WTC11 (cell line): ENCODE measurements around the gene RPS28. TPM values are rescaled to one million over a fixed set of nuclear protein-coding genes. Genes with fewer than 3 reads are reported as not detected.

Experiments used
- ATAC-seq: fragments of 200-7000 bp; cut with Tn5 transposase; 2 replicates; pipeline ENCODE4 v1.10.0; 2021; ENCODE audit warnings: mild to moderate bottlenecking, moderate library complexity
- CTCF ChIA-PET: fragments of 300-600 bp; sonication (Branson Sonifier 250); formaldehyde crosslinking; loops from one replicate; lab custom pipeline; 2021; ENCODE audit warnings: antibody characterized with exemption; lab: Charles Lee
- POLR2A ChIA-PET: fragments of 350-600 bp; sonication (Branson Sonifier 250); formaldehyde crosslinking; loops from one replicate; lab custom pipeline; 2021; ENCODE audit warnings: antibody characterized with exemption; lab: Charles Lee
- DNase-seq: peaks from one replicate; pipeline ENCODE4 v3.0.0; 2021; ENCODE audit warnings: low spot score
- H3K27ac Mint-ChIP-seq: 2 replicates; pipeline ENCODE4 v1.8.0; 2021; ENCODE audit warnings: mixed read lengths
- H3K27me3 Mint-ChIP-seq: 2 replicates; pipeline ENCODE4 v1.8.0; 2021; ENCODE audit warnings: low read depth, mild to moderate bottlenecking, moderate library complexity, mixed read lengths
- H3K36me3 Mint-ChIP-seq: 2 replicates; pipeline ENCODE4 v1.8.0; 2021; ENCODE audit warnings: mixed read lengths
- H3K4me1 Mint-ChIP-seq: 2 replicates; pipeline ENCODE4 v1.8.0; 2022; ENCODE audit warnings: mixed read lengths
- H3K4me3 Mint-ChIP-seq: 2 replicates; pipeline ENCODE4 v1.8.0; 2021; ENCODE audit warnings: mild to moderate bottlenecking, moderate library complexity, mixed read lengths
- H3K9me3 Mint-ChIP-seq: 2 replicates; pipeline ENCODE4 v1.8.0; 2021; ENCODE audit warnings: mixed read lengths
- CBFB ChIP-seq: sonication (generic); formaldehyde crosslinking; IDR thresholded peaks from 2 replicates; pipeline ENCODE4 v1.8.1; 2022; ENCODE audit warnings: mild to moderate bottlenecking, low read depth, missing genetic modification reagents
- CREB1 ChIP-seq: sonication (generic); formaldehyde crosslinking; IDR thresholded peaks from 2 replicates; pipeline ENCODE4 v1.8.0; 2023; ENCODE audit warnings: mild to moderate bottlenecking, missing genetic modification reagents
- CREM ChIP-seq: sonication (generic); formaldehyde crosslinking; IDR thresholded peaks from 2 replicates; pipeline ENCODE4 v1.8.1; 2022; ENCODE audit warnings: mild to moderate bottlenecking, missing genetic modification reagents, moderate library complexity
- E2F4 ChIP-seq: sonication (generic); formaldehyde crosslinking; IDR thresholded peaks from 2 replicates; pipeline ENCODE4 v1.8.1; 2022; ENCODE audit warnings: low read depth, mild to moderate bottlenecking, moderate library complexity, missing genetic modification reagents, borderline replicate concordance
- ELF4 ChIP-seq: sonication (generic); formaldehyde crosslinking; IDR thresholded peaks from 2 replicates; pipeline ENCODE4 v1.8.1; 2022; ENCODE audit warnings: low read depth, mild to moderate bottlenecking, moderate library complexity, missing genetic modification reagents
- EMX1 ChIP-seq: fragments of 250-450 bp; sonication (Bioruptor Pico); IDR thresholded peaks from 2 replicates; pipeline ENCODE4 v1.8.0; 2021; ENCODE audit warnings: mild to moderate bottlenecking
- GRHL2 ChIP-seq: fragments of 250-450 bp; sonication (Bioruptor Pico); IDR thresholded peaks from 2 replicates; pipeline ENCODE4 v1.8.0; 2022; ENCODE audit warnings: mild to moderate bottlenecking, moderate library complexity; ENCODE audit not compliant: insufficient replicate concordance, severe bottlenecking
- GTF2I ChIP-seq: fragments of 250-450 bp; sonication (Bioruptor Pico); conservative IDR thresholded peaks from 2 replicates; pipeline ENCODE4 v1.4.0; 2021; ENCODE audit warnings: mild to moderate bottlenecking
- NR3C1 ChIP-seq: sonication (generic); formaldehyde crosslinking; conservative IDR thresholded peaks from 2 replicates; pipeline ENCODE4 v1.8.1; 2023; ENCODE audit warnings: low read depth, mild to moderate bottlenecking, missing genetic modification reagents
- PRRX2 ChIP-seq: fragments of 250-450 bp; sonication (Bioruptor Pico); IDR thresholded peaks from 2 replicates; pipeline ENCODE4 v1.8.0; 2021; ENCODE audit warnings: mild to moderate bottlenecking
- SMAD3 ChIP-seq: sonication (generic); formaldehyde crosslinking; IDR thresholded peaks from 2 replicates; pipeline ENCODE4 v1.8.0; 2022; ENCODE audit warnings: missing genetic modification reagents, mild to moderate bottlenecking, borderline replicate concordance
- ZNF219 ChIP-seq: sonication (generic); formaldehyde crosslinking; IDR thresholded peaks from 2 replicates; pipeline ENCODE4 v1.8.0; 2023; ENCODE audit warnings: missing genetic modification reagents, mild to moderate bottlenecking, borderline replicate concordance
- ZNF416 ChIP-seq: fragments of 250-450 bp; sonication (Bioruptor Pico); IDR thresholded peaks from 2 replicates; pipeline ENCODE4 v1.9.0; 2021; ENCODE audit warnings: mild to moderate bottlenecking, inconsistent platforms
- ZNF532 ChIP-seq: fragments of 250-450 bp; sonication (Bioruptor Pico); IDR thresholded peaks from 2 replicates; pipeline ENCODE4 v1.9.0; 2021; ENCODE audit warnings: mild to moderate bottlenecking, borderline replicate concordance
- ZNF671 ChIP-seq: fragments of 250-450 bp; sonication (Bioruptor Pico); IDR thresholded peaks from 2 replicates; pipeline ENCODE4 v1.8.0; 2021; ENCODE audit warnings: mild to moderate bottlenecking
- total RNA-seq: library from RNA; stranded (reverse); gene quantifications from 3 replicates; pipeline ENCODE4 v1.2.3, GENCODE V29; 2021
- TF ChIP-seq, protein P1 (sequence below): fragments of 250-450 bp; sonication (Bioruptor Pico); IDR thresholded peaks from 2 replicates; pipeline ENCODE4 v1.9.0; 2021; ENCODE audit warnings: mild to moderate bottlenecking
- TF ChIP-seq, protein P2 (sequence below): sonication (generic); formaldehyde crosslinking; IDR thresholded peaks from 2 replicates; pipeline ENCODE4 v1.8.1; 2023; ENCODE audit warnings: mild to moderate bottlenecking, missing genetic modification reagents
- TF ChIP-seq, protein P3 (sequence below): sonication (generic); formaldehyde crosslinking; IDR thresholded peaks from 2 replicates; pipeline ENCODE4 v1.8.0; 2023; ENCODE audit warnings: missing genetic modification reagents, mild to moderate bottlenecking, borderline replicate concordance
- TF ChIP-seq, protein P4 (sequence below): sonication (generic); formaldehyde crosslinking; IDR thresholded peaks from 2 replicates; pipeline ENCODE4 v1.8.0; 2022; ENCODE audit warnings: mild to moderate bottlenecking, missing genetic modification reagents

The RPS28 gene
- total RNA-seq, 1 experiment from 2014 or later: 2,082 TPM

GRCh38 chr19:8323781-8324185, 2.5 kb downstream of the RPS28 start:
- Mint-ChIP-seq H3K27me3 (peaks cover 17% of the 10 kb centered on the region), H3K4me3 (peak overlapping the region; percentile 97; the same call in 1 of the 2 replicates), H3K4me1 (peaks cover 24% of the 10 kb centered on the region), H3K36me3 (peaks cover 20% of the 10 kb centered on the region), H3K9me3 (no peaks in the 10 kb centered on the region), H3K27ac (peak overlapping the region; percentile 65; the same call in 1 of the 2 replicates)
- CTCF ChIA-PET: interaction anchor here (0.5 to 3.9 kb wide), 6 partner anchors 12 to 268 kb away, joined by 3 to 25 read pairs (median 4); partner anchors contain the start of gene MARCHF2
- DNase-seq (no peak), ATAC-seq (peak; percentile 2)
- POLR2A ChIA-PET: interaction anchor here (0.5 to 0.8 kb wide), 2 partner anchors 11 to 67 kb away, joined by 3 read pairs; no protein-coding TSS in a partner anchor
- TF ChIP-seq ZNF416 (CRISPR knock-in tag): 0 out of 2 replicates have a peak, but pooled peaks have one; percentile 64
- TF ChIP-seq, protein P1, sequence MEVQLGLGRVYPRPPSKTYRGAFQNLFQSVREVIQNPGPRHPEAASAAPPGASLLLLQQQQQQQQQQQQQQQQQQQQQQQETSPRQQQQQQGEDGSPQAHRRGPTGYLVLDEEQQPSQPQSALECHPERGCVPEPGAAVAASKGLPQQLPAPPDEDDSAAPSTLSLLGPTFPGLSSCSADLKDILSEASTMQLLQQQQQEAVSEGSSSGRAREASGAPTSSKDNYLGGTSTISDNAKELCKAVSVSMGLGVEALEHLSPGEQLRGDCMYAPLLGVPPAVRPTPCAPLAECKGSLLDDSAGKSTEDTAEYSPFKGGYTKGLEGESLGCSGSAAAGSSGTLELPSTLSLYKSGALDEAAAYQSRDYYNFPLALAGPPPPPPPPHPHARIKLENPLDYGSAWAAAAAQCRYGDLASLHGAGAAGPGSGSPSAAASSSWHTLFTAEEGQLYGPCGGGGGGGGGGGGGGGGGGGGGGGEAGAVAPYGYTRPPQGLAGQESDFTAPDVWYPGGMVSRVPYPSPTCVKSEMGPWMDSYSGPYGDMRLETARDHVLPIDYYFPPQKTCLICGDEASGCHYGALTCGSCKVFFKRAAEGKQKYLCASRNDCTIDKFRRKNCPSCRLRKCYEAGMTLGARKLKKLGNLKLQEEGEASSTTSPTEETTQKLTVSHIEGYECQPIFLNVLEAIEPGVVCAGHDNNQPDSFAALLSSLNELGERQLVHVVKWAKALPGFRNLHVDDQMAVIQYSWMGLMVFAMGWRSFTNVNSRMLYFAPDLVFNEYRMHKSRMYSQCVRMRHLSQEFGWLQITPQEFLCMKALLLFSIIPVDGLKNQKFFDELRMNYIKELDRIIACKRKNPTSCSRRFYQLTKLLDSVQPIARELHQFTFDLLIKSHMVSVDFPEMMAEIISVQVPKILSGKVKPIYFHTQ (CRISPR knock-in tag): peak; percentile 46
- no peak for TF ChIP-seq ELF4
- no peak for TF ChIP-seq GRHL2 (CRISPR knock-in tag)
- TF ChIP-seq CBFB: no peak
- peak; percentile 91; the same call in 1 of the 2 replicates for TF ChIP-seq ZNF532
- no peak for TF ChIP-seq CREB1 (CRISPR knock-in tag)
- TF ChIP-seq GTF2I (CRISPR knock-in tag): no peak
- no peak for TF ChIP-seq SMAD3 (CRISPR knock-in tag)
- TF ChIP-seq PRRX2 (CRISPR knock-in tag): no peak
- 0 out of 2 replicates have a peak, but pooled peaks have one; percentile 8 for TF ChIP-seq EMX1 (CRISPR knock-in tag)
- no peak for TF ChIP-seq ZNF219 (CRISPR knock-in tag)
- TF ChIP-seq, protein P2, sequence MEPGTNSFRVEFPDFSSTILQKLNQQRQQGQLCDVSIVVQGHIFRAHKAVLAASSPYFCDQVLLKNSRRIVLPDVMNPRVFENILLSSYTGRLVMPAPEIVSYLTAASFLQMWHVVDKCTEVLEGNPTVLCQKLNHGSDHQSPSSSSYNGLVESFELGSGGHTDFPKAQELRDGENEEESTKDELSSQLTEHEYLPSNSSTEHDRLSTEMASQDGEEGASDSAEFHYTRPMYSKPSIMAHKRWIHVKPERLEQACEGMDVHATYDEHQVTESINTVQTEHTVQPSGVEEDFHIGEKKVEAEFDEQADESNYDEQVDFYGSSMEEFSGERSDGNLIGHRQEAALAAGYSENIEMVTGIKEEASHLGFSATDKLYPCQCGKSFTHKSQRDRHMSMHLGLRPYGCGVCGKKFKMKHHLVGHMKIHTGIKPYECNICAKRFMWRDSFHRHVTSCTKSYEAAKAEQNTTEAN: no peak
- 0 out of 2 replicates have a peak, but pooled peaks have one; percentile 27 for TF ChIP-seq CREM (CRISPR knock-in tag)
- no peak for TF ChIP-seq NR3C1 (CRISPR knock-in tag)
- TF ChIP-seq ZNF671 (CRISPR knock-in tag): peak; percentile 78; the same call in 1 of the 2 replicates
- TF ChIP-seq E2F4 (CRISPR knock-in tag): no peak
- TF ChIP-seq, protein P3, sequence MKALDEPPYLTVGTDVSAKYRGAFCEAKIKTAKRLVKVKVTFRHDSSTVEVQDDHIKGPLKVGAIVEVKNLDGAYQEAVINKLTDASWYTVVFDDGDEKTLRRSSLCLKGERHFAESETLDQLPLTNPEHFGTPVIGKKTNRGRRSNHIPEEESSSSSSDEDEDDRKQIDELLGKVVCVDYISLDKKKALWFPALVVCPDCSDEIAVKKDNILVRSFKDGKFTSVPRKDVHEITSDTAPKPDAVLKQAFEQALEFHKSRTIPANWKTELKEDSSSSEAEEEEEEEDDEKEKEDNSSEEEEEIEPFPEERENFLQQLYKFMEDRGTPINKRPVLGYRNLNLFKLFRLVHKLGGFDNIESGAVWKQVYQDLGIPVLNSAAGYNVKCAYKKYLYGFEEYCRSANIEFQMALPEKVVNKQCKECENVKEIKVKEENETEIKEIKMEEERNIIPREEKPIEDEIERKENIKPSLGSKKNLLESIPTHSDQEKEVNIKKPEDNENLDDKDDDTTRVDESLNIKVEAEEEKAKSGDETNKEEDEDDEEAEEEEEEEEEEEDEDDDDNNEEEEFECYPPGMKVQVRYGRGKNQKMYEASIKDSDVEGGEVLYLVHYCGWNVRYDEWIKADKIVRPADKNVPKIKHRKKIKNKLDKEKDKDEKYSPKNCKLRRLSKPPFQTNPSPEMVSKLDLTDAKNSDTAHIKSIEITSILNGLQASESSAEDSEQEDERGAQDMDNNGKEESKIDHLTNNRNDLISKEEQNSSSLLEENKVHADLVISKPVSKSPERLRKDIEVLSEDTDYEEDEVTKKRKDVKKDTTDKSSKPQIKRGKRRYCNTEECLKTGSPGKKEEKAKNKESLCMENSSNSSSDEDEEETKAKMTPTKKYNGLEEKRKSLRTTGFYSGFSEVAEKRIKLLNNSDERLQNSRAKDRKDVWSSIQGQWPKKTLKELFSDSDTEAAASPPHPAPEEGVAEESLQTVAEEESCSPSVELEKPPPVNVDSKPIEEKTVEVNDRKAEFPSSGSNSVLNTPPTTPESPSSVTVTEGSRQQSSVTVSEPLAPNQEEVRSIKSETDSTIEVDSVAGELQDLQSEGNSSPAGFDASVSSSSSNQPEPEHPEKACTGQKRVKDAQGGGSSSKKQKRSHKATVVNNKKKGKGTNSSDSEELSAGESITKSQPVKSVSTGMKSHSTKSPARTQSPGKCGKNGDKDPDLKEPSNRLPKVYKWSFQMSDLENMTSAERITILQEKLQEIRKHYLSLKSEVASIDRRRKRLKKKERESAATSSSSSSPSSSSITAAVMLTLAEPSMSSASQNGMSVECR (CRISPR knock-in tag): no peak
- TF ChIP-seq, protein P4, sequence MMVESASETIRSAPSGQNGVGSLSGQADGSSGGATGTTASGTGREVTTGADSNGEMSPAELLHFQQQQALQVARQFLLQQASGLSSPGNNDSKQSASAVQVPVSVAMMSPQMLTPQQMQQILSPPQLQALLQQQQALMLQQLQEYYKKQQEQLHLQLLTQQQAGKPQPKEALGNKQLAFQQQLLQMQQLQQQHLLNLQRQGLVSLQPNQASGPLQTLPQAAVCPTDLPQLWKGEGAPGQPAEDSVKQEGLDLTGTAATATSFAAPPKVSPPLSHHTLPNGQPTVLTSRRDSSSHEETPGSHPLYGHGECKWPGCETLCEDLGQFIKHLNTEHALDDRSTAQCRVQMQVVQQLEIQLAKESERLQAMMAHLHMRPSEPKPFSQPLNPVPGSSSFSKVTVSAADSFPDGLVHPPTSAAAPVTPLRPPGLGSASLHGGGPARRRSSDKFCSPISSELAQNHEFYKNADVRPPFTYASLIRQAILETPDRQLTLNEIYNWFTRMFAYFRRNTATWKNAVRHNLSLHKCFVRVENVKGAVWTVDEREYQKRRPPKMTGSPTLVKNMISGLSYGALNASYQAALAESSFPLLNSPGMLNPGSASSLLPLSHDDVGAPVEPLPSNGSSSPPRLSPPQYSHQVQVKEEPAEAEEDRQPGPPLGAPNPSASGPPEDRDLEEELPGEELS (CRISPR knock-in tag): no peak
